ENCODE results near the gene ACVR1B.

Gene ACVR1B

GRCh38 chr12:51951199-51951842 lies at the start of gene ACVR1B:
Gene ACVR1B (plus strand): TSS chr12:51951699. CDS start chr12:51951744, 45 bp downstream.
- TF ChIP-seq, protein P1, sequence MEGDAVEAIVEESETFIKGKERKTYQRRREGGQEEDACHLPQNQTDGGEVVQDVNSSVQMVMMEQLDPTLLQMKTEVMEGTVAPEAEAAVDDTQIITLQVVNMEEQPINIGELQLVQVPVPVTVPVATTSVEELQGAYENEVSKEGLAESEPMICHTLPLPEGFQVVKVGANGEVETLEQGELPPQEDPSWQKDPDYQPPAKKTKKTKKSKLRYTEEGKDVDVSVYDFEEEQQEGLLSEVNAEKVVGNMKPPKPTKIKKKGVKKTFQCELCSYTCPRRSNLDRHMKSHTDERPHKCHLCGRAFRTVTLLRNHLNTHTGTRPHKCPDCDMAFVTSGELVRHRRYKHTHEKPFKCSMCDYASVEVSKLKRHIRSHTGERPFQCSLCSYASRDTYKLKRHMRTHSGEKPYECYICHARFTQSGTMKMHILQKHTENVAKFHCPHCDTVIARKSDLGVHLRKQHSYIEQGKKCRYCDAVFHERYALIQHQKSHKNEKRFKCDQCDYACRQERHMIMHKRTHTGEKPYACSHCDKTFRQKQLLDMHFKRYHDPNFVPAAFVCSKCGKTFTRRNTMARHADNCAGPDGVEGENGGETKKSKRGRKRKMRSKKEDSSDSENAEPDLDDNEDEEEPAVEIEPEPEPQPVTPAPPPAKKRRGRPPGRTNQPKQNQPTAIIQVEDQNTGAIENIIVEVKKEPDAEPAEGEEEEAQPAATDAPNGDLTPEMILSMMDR (IDR thresholded peaks at IDR 0.05; ENCODE audit: insufficient read depth, low read depth, low read length, missing control alignments), result no peak
- peak within 1 kb of the TSS; percentile 58 for H3K4me3 ChIP-seq (ENCODE audit: low read depth, low read length)
- peak; percentile 87 for DNase-seq (ENCODE audit: low read depth)

DNA sequence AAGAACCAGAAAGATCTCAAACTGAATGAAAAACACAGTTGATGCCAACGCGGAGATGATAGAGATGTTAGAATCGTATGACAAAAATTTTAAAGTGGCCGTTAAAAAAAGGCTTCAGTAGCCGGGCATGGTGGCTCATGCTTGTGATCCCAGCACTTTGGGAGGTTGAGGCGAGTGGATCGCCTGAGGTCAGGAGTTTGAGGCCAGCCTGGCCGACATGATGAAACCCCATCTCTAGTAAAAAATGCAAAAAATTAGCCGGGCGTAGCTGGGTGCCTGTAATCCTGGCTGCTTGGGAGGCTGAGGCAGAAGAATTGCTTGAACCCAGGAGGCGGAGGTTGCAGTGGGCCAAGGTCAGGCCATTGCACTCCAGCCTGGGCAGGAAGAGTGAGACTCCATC lies 49.6 kb upstream of the ACVR1B start:
- no peak for DNase-seq (ENCODE audit: low read depth)
- TF ChIP-seq, protein P1 (IDR thresholded peaks at IDR 0.05; ENCODE audit: insufficient read depth, low read depth, low read length, missing control alignments), result no peak
- no peak overlapping the region for H3K4me3 ChIP-seq (ENCODE audit: low read depth, low read length)

DNA sequence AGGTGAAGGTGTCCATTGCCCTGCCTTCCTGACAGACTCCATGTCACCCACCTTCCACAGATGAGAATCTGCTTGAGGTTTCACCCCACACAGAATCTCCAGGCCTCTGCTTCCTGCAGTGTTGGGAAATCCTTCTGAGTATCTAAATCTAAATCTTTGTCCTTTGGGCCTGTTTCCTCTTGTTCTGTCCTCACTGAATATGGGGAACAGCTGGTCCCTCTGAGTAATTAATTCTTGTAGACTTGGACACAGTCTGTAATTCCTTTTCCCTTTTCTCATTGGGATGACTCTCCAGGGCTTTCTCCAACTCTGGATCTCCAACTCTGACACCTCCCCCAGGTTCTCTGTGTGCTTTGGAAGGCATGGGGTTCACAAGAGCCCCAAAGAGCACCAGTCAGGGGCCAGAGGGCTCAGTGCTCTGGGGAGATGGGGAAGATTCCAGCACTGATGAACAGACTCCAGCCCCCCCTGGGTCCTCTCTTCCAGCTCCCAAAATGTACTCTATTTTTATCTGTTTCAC lies 46.5 kb upstream of the ACVR1B start:
- no peak for DNase-seq (ENCODE audit: low read depth)
- no peak overlapping the region for H3K4me3 ChIP-seq (ENCODE audit: low read depth, low read length)
- TF ChIP-seq, protein P1 (IDR thresholded peaks at IDR 0.05; ENCODE audit: insufficient read depth, low read depth, low read length, missing control alignments), result no peak

DNA sequence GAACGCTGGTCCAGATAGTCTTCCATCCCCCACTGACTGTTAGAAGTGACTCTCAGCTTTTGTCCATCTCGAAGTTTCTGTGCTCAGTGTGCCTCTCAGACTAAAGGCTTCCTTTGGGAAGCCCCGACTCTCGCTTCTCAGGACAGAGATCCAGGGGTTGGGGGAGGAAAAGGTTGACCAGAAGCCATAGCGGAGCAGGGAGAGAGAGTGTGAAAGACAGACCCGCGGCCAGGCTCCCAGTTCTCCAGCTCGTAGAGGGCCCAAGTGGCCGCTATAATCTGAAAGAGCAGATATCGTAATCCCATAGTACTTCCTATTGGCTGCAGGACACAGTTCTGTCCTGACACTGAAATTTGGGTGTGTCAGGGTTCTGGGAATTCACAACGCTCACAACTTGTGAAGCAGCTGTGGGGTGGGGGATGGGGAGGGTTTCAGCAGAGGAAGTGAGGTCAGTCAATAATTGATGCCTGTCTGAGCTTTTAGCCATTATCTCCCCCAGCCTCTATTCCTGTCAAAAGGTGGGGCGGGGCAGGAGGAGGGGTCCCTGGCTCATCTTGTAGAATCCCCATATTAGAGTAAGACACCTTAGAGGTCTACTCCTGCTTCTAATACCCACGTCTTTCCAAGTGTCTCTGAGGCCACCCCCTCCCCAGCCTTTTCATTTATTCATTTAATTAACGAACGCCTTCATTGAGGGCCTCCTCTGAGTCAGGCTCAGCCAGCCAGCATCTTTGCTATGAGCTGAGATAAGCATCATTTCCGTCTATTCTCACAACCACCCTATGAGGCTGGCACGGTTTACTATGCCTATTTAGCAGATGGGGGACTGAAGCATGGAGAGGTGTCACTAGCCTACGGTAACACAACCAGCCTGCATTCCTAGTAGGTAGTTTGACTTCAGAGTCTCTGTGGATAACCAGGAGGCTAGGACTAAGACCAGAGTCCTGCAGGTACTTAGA lies 45.7 kb upstream of the ACVR1B start:
- H3K4me3 ChIP-seq (ENCODE audit: low read depth, low read length), result no peak overlapping the region
- TF ChIP-seq, protein P1 (IDR thresholded peaks at IDR 0.05; ENCODE audit: insufficient read depth, low read depth, low read length, missing control alignments), result no peak
- DNase-seq (ENCODE audit: low read depth), result no peak

- TF ChIP-seq, protein P1 (IDR thresholded peaks at IDR 0.05; ENCODE audit: insufficient read depth, low read depth, low read length, missing control alignments), result no peak
These were observed 44.9 kb upstream of the ACVR1B start for GRCh38 chr12:51906430-51907082.

DNA sequence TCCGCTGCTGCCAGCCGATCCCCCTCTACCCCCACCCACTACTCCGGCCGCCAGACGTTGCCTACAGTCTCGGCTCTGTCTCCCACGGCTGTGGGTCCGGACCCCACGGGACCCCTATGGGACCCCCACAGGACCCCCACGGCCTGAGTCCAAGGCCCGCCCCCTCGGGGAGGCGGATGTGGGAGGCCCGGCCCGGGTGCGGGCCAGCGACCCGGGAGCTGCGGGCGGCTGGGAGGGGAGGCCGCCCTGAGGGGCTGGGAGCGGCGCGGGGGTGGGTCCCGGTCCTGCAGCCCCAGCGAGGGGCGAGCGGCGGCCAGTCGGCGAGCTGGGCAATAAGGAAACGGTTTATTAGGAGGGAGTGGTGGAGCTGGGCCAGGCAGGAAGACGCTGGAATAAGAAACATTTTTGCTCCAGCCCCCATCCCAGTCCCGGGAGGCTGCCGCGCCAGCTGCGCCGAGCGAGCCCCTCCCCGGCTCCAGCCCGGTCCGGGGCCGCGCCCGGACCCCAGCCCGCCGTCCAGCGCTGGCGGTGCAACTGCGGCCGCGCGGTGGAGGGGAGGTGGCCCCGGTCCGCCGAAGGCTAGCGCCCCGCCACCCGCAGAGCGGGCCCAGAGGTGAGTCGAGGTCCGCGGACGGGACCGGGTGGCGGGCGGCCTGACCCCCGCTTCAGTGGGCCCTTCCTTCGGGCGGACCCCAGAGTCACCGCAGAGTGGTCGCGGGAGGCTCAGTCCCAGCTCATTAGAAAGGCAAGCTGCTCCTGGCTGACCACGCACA lies 44.2 kb upstream of the ACVR1B start, which contains the start of gene ACVRL1:
TSS of gene ACVRL1 (plus strand) at position 422 of the 773 bp plus-strand sequence. CDS start 4,971 bp downstream, outside the sequence.
- TF ChIP-seq, protein P1 (IDR thresholded peaks at IDR 0.05; ENCODE audit: insufficient read depth, low read depth, low read length, missing control alignments), result no peak
- no peak for DNase-seq (ENCODE audit: low read depth)
- H3K4me3 ChIP-seq (ENCODE audit: low read depth, low read length), result no peak within 1 kb of the TSS

More at GRCh38 chr12:51906430-51907082, 44.9 kb upstream of the ACVR1B start:
- DNase-seq (ENCODE audit: low read depth), result no peak
- H3K4me3 ChIP-seq (ENCODE audit: low read depth, low read length), result no peak overlapping the region
